Heart left ventricle (tissue), 16 donors: ENCODE results near the gene ASB9. TPM values are rescaled to one million over a fixed set of nuclear protein-coding genes. Genes with fewer than 3 reads are reported as not detected.
A peak's percentile ranks its signal among the peaks of the same experiment; 100 is the strongest.
"Not testable (repeated sequence)": the region's sequence is repeated elsewhere in the genome, so short reads cannot be mapped to it uniquely, and the experiment has no call there.

Source experiments
- ATAC-seq, 4 donors: fragments of 200-7000 bp; cut with Tn5 transposase; one replicate each; pipeline ENCODE4 v1.9.1; 2020 to 2022; ENCODE audit warnings: moderate library complexity in 4 of 4, mild to moderate bottlenecking in 3 of 4, moderate number of reproducible peaks in 1 of 4
- DNase-seq, 5 donors: peaks; one replicate each; pipeline ENCODE4 v3.0.0-alpha.2; 2020
- H3K27ac ChIP-seq, 12 donors: fragments of 200-600 bp; sonication (generic) in 4 of 12; one replicate each; pipeline versions ENCODE4 v1.5.0 to v1.8.0; 2016 to 2022; ENCODE audit warnings: mild to moderate bottlenecking in 2 of 12
- H3K27me3 ChIP-seq, 9 donors: fragments of 200-600 bp; sonication (generic) in 2 of 9; one replicate each; pipeline versions ENCODE4 v1.5.1 to v1.8.0; 2016 to 2022; ENCODE audit warnings: mild to moderate bottlenecking in 3 of 9
- H3K36me3 ChIP-seq, 9 donors: fragments of 200-600 bp; sonication (generic) in 2 of 9; one replicate each; pipeline versions ENCODE4 v1.5.0 to v1.8.0; 2018 to 2022; ENCODE audit warnings: mild to moderate bottlenecking in 2 of 9
- H3K4me1 ChIP-seq, 12 donors: fragments of 200-600 bp; sonication (generic) in 4 of 12; one replicate each; pipeline versions ENCODE4 v1.5.0 to v1.8.0; 2016 to 2022; ENCODE audit warnings: mild to moderate bottlenecking in 3 of 12
- H3K4me3 ChIP-seq, 12 donors: fragments of 200-600 bp; sonication (generic) in 4 of 12; one replicate each; pipeline versions ENCODE4 v1.5.0 to v1.8.0; 2017 to 2022; ENCODE audit warnings: mild to moderate bottlenecking in 9 of 12, moderate library complexity in 4 of 12
- H3K9me3 ChIP-seq, 12 donors: fragments of 200-600 bp; sonication (generic) in 4 of 12; one replicate each; pipeline versions ENCODE4 v1.5.0 to v1.8.0; 2016 to 2022; ENCODE audit warnings: mild to moderate bottlenecking in 1 of 12
- CTCF ChIP-seq, 12 donors: fragments of 200-600 bp; sonication (generic) in 4 of 12; IDR thresholded peaks; one replicate each; pipeline versions ENCODE4 v1.5.0 to v1.8.0; 2018 to 2022; ENCODE audit warnings: antibody characterized with exemption in 12 of 12, mild to moderate bottlenecking in 5 of 12
- POLR2A ChIP-seq, 2 donors: fragments of 450-650 bp; IDR thresholded peaks; one replicate each; pipeline ENCODE4 v1.6.1; 2017; ENCODE audit warnings: antibody characterized with exemption in 2 of 2, mild to moderate bottlenecking in 2 of 2, moderate library complexity in 2 of 2
- WGBS, 4 donors: extraction: QIAGEN DNeasy Blood & Tissue Kit in 2 of 4; methylation state at CpG; one replicate each; pipeline versions ENCODE4 v1.1.5 to v1.1.7; 2013 to 2018; 5-methylcytosine and 5-hydroxymethylcytosine counted together
- intact Hi-C, 10 donors: fragments of 100-400 bp; cut with DNase I; formaldehyde crosslinking; loops; one replicate each; pipeline versions ENCODE4 v1.11.1 to v1.14.2; 2022
- polyA plus RNA-seq, 2 donors: library from polyadenylated mRNA; stranded (reverse); fragments of 200-250 nt; gene quantifications; one replicate each; pipeline ENCODE4 v1.2.3, GENCODE V29; 2013
- total RNA-seq, 9 donors: library from RNA; depleted of rRNA in 2 of 9; stranded (reverse); fragments of >200 nt in 2 of 9; fragmentation: NEBNext Ultra II Directional in 3 of 9; extraction: Animal tissue kit (Norgen Biotek cat#: 25700) in 3 of 9; gene quantifications; one replicate each; pipeline versions ENCODE4 v1.1.0 to v1.2.4, GENCODE V29; 2016 to 2023
- donor health status: ischemic (EF 13 %, LVEDD 7.1; RV severe dilation, severe dysfunction).
- donor health status: healthy with polysubstance abuse.
- donor health status: DM: no; HTN: yes; CAD: no.
- donor health status: DM: no; HTN: no; CAD: no.
- donor health status: ischemic (EF 25% LVEDD 6.9; RV normal size, moderate dysfunction).
- donor health status: ischemic (EF 25% LVEDD 5.7; RV mildly dilated, moderate dysfunction).
- donor health status: healthy.
- donor health status: DM: yes; HTN: yes; CAD: no.
- donor health status: ischemic (EF 35%, LVEDD 5.7; RV mildly dilated, moderate dysfunction).
- donor health status: nonischemic (EF 11% LVEDD 7.7; RV severe dilation, severe dysfunction).
- donor health status: DM: yes; HTN: yes; CAD: no.
- donor health status: PGD.
- donor health status: ischemic (EF 29% LVEDD 5.4; RV normal size, mild dysfunction).
- donor health status: nonischemic (EF 23%, LVEDD 6.1; RV moderate dilation, normal function).

ASB9 gene
- total and polyA plus RNA-seq, 11 donors, result 0.37 to 2.8 (median 1.4) TPM

- peaks cover 0 to 16% (median 0%) of the 10 kb centered on the region in 9 donors for H3K27me3 ChIP-seq
- H3K36me3 ChIP-seq, result no peaks in the 10 kb centered on the region
- H3K9me3 ChIP-seq, result no peaks in the 10 kb centered on the region
- H3K27ac ChIP-seq, result peak overlapping the region in 11 of 12 donors; percentile 22 to 87 (median 74)
- H3K4me1 ChIP-seq, result peaks cover 0 to 18% (median 1%) of the 10 kb centered on the region in 12 donors
- WGBS, 4 donors, result 18 to 30% (median 24%) methylated on average over 2 of the region's 2 CpGs
- ATAC-seq (peak in 1 of 4 donors; percentile 16), DNase-seq (no peak)
- intact Hi-C loops, result no loop called here
- TF ChIP-seq CTCF (IDR thresholded peaks at IDR 0.05), result no peak
- TF ChIP-seq POLR2A (IDR thresholded peaks at IDR 0.05), result no peak
- H3K4me3 ChIP-seq, result peak overlapping the region in 11 of 12 donors; percentile 12 to 58 (median 46)
These were observed 44.6 kb upstream of the ASB9 start for GRCh38 chrX:15314472-15314871.

GRCh38 chrX:15311119-15311518 lies 41.2 kb upstream of the ASB9 start:
- Histone ChIP-seq H3K4me1 (peaks cover 0 to 18% (median 1%) of the 10 kb centered on the region in 12 donors), H3K36me3 (no peaks in the 10 kb centered on the region), H3K4me3 (peak overlapping the region in 8 of 12 donors; percentile 4 to 58 (median 49)), H3K27ac (peak overlapping the region; percentile 35 to 87 (median 74)), H3K9me3 (no peaks in the 10 kb centered on the region), H3K27me3 (peaks cover 0 to 20% (median 0%) of the 10 kb centered on the region in 9 donors)
- TF ChIP-seq CTCF (IDR thresholded peaks at IDR 0.05) (no peak), POLR2A (IDR thresholded peaks at IDR 0.05) (no peak)
- intact Hi-C loops, result no loop called here
- ATAC-seq (peak; percentile 65 to 80 (median 76)), DNase-seq (peak in 1 of 5 donors; percentile 41)
- WGBS, 4 donors, result 47 to 75% (median 59%) methylated on average over 3 of the region's 3 CpGs

GRCh38 chrX:15310117-15310516 lies 40.2 kb upstream of the ASB9 start:
- Histone ChIP-seq H3K27me3 (peaks cover 0 to 20% (median 0%) of the 10 kb centered on the region in 9 donors), H3K4me3 (peak overlapping the region in 8 of 12 donors; percentile 4 to 58 (median 48)), H3K27ac (peak overlapping the region in 11 of 12 donors; percentile 35 to 87 (median 81)), H3K36me3 (no peaks in the 10 kb centered on the region), H3K9me3 (no peaks in the 10 kb centered on the region), H3K4me1 (peaks cover 0 to 18% (median 1%) of the 10 kb centered on the region in 12 donors)
- WGBS, 4 donors, result 3 to 31% (median 19%) methylated on average over 3 of the region's 3 CpGs
- intact Hi-C loops, result no loop called here
- ATAC-seq (peak; percentile 59 to 81 (median 77)), DNase-seq (peak in 4 of 5 donors; percentile 43 to 79 (median 54))
- no peak for TF ChIP-seq POLR2A (IDR thresholded peaks at IDR 0.05)
- no peak for TF ChIP-seq CTCF (IDR thresholded peaks at IDR 0.05)

GRCh38 chrX:15305899-15306298 lies 36.0 kb upstream of the ASB9 start:
- H3K4me1 ChIP-seq, result peaks cover 0 to 18% (median 3%) of the 10 kb centered on the region in 12 donors
- ATAC-seq, H3K9me3 ChIP-seq, H3K4me3 ChIP-seq, DNase-seq, H3K36me3 ChIP-seq, H3K27me3 ChIP-seq, intact Hi-C loops, H3K27ac ChIP-seq: not testable (repeated sequence)
- WGBS, 4 donors, result 47 to 69% (median 53%) methylated on average over 3 of the region's 3 CpGs
